Panc1 (cell line): ENCODE data around the gene CHST6. TPM values are rescaled to one million over a fixed set of nuclear protein-coding genes. Genes with fewer than 3 reads are reported as not detected.

ENCODE experiments used
- ATAC-seq: fragments of 200-7000 bp; cut with Tn5 transposase; 2 replicates; pipeline ENCODE4 v1.9.1; 2020; ENCODE audit warnings: mild to moderate bottlenecking, moderate library complexity
- BruUV-seq: library from RNA; stranded (reverse); fragments of 400-500 nt; replicated peaks from 2 replicates; lab custom pipeline; 2021; lab: Mats Ljungman, UMichigan
- CTCF ChIA-PET: fragments of 300-600 bp; sonication (Branson Sonifier 250); formaldehyde crosslinking; loops from one replicate; lab custom pipeline; 2022; ENCODE audit warnings: antibody characterized with exemption; lab: Charles Lee
- POLR2A ChIA-PET: fragments of 300-600 bp; sonication (Branson Sonifier 250); formaldehyde crosslinking; loops from one replicate; lab custom pipeline; 2022; ENCODE audit warnings: antibody characterized with exemption; lab: Charles Lee
- DNase-seq: peaks from one replicate; pipeline ENCODE4 v3.0.0-alpha.2; 2010; ENCODE audit warnings: low read depth, low spot score
- H3K27ac ChIP-seq: 2 replicates; pipeline ENCODE4 v1.5.1; 2011; ENCODE audit warnings: mild to moderate bottlenecking, low read length, inconsistent platforms
- H3K27me3 ChIP-seq: fragments of 200-500 bp; sonication (Bioruptor generic); 2 replicates; pipeline ENCODE4 v1.6.0; 2014; ENCODE audit warnings: low read length, inconsistent platforms; ENCODE audit not compliant: control insufficient read depth, insufficient read depth
- H3K36me3 ChIP-seq: fragments of 200-500 bp; sonication (Bioruptor generic); 2 replicates; pipeline ENCODE4 v1.5.1; 2014; ENCODE audit warnings: inconsistent platforms, mild to moderate bottlenecking, low read length, moderate library complexity; ENCODE audit not compliant: control insufficient read depth, insufficient read depth
- H3K4me1 ChIP-seq: 2 replicates; pipeline ENCODE4 v1.5.1; 2011; ENCODE audit warnings: inconsistent platforms, mild to moderate bottlenecking, low read length, moderate library complexity; ENCODE audit not compliant: control insufficient read depth, insufficient read depth
- H3K4me3 ChIP-seq, 2 experiments: 2 replicates each; pipeline ENCODE4 v1.5.1; 2011 to 2012; ENCODE audit warnings: low read depth in 2 of 2, low read length in 2 of 2, mild to moderate bottlenecking in 2 of 2, inconsistent platforms in 1 of 2, moderate library complexity in 1 of 2
- H3K9me3 ChIP-seq: fragments of 200-500 bp; sonication (Bioruptor generic); 2 replicates; pipeline ENCODE4 v1.5.1; 2014; ENCODE audit warnings: low read depth, mild to moderate bottlenecking, inconsistent platforms, low read length, moderate library complexity; ENCODE audit not compliant: control insufficient read depth, insufficient read depth
- CTCF ChIP-seq: fragments of 450-650 bp; IDR thresholded peaks from 2 replicates; pipeline ENCODE4 v1.5.1; 2017; ENCODE audit warnings: mild to moderate bottlenecking
- POLR2AphosphoS5 ChIP-seq: IDR thresholded peaks from 2 replicates; pipeline ENCODE4 v1.6.1; 2012; ENCODE audit warnings: mild to moderate bottlenecking, low read depth, low read length, moderate library complexity
- REST ChIP-seq, 2 experiments: IDR thresholded peaks; 2 replicates each; pipeline ENCODE4 v1.6.1; 2011 to 2012; ENCODE audit warnings: low read depth in 2 of 2, control low read depth in 1 of 2, low read length in 1 of 2, mild to moderate bottlenecking in 1 of 2, moderate library complexity in 1 of 2; ENCODE audit not compliant: insufficient read depth in 1 of 2
- SIN3A ChIP-seq: IDR thresholded peaks from 2 replicates; pipeline ENCODE4 v1.6.1; 2012; ENCODE audit warnings: low read depth, mild to moderate bottlenecking, low read length, moderate library complexity, borderline replicate concordance; ENCODE audit not compliant: insufficient read depth
- TCF7L2 ChIP-seq: IDR thresholded peaks from 2 replicates; pipeline ENCODE4 v1.6.1; 2011; ENCODE audit warnings: mild to moderate bottlenecking, low read depth, low read length, inconsistent platforms
- in situ Hi-C: cut with HindIII; loops from 2 replicates; pipeline ENCODE4 v1.10.0; 2016; ENCODE audit warnings: low sequenced_read_pairs, low pct_unique_long_range_greater_than_20kb
- intact Hi-C: fragments of 100-400 bp; cut with micrococcal nuclease; formaldehyde crosslinking; loops from one replicate; pipeline ENCODE4 v1.10.0; 2022; ENCODE audit not compliant: unreplicated experiment
- total RNA-seq: library from RNA; stranded (reverse); gene quantifications from one replicate; pipeline ENCODE4 v1.2.1, GENCODE V29; 2021; ENCODE audit not compliant: unreplicated experiment

CHST6 gene
- total RNA-seq, 1 experiment from 2014 or later = 0.05 TPM

GRCh38 chr16:75535211-75535843 is 40.1 kb upstream of the CHST6 start:
- intact Hi-C loops = no loop called here
- H3K4me1 ChIP-seq = no peaks in the 10 kb centered on the region
- DNase-seq (no peak), ATAC-seq (no peak)
- H3K27ac ChIP-seq = no peak overlapping the region
- CTCF ChIA-PET = interaction anchor here (0.7 kb wide), 1 partner anchor 18 kb away, joined by 3 read pairs; no protein-coding TSS in a partner anchor
- no TSS peak for BruUV-seq
- no peaks in the 10 kb centered on the region for H3K9me3 ChIP-seq
- in situ Hi-C loops = no loop called here
- TF ChIP-seq REST (IDR thresholded peaks at IDR 0.05; ENCODE audit: insufficient read depth in 1 of 2, low read depth in 2 of 2, low read length in 1 of 2) = no peak
- TF ChIP-seq POLR2AphosphoS5 = no peak
- TF ChIP-seq CTCF = no peak
- TF ChIP-seq TCF7L2 = no peak
- TF ChIP-seq SIN3A = no peak
- no peaks in the 10 kb centered on the region for H3K27me3 ChIP-seq
- no peaks in the 10 kb centered on the region for H3K36me3 ChIP-seq
- H3K4me3 ChIP-seq = no peak overlapping the region
- POLR2A ChIA-PET = no interaction called here

GRCh38 chr16:75534560-75535205 is 39.4 kb upstream of the CHST6 start:
- Histone ChIP-seq H3K27ac (no peak overlapping the region), H3K27me3 (no peaks in the 10 kb centered on the region), H3K9me3 (no peaks in the 10 kb centered on the region), H3K4me3 (no peak overlapping the region), H3K36me3 (no peaks in the 10 kb centered on the region), H3K4me1 (no peaks in the 10 kb centered on the region)
- CTCF ChIA-PET = no interaction called here
- DNase-seq (no peak), ATAC-seq (no peak)
- no TSS peak for BruUV-seq
- in situ Hi-C loops = no loop called here
- POLR2A ChIA-PET = no interaction called here
- intact Hi-C loops = no loop called here
- TF ChIP-seq CTCF = no peak
- TF ChIP-seq TCF7L2 = no peak
- no peak for TF ChIP-seq SIN3A
- TF ChIP-seq POLR2AphosphoS5 = no peak
- TF ChIP-seq REST (IDR thresholded peaks at IDR 0.05; ENCODE audit: insufficient read depth in 1 of 2, low read depth in 2 of 2, low read length in 1 of 2) = no peak
